HFFc6 (cell line): ENCODE measurements around the gene CCDC169. TPM values are rescaled to one million over a fixed set of nuclear protein-coding genes. Genes with fewer than 3 reads are reported as not detected.

Experiments used
- DNase-seq: peaks from one replicate; pipeline ENCODE4 v3.0.0-alpha.2; 2018
- H3K27ac Mint-ChIP-seq: 2 replicates; pipeline ENCODE4 v1.8.0; 2020; ENCODE audit warnings: mild to moderate bottlenecking, mixed read lengths
- H3K27me3 Mint-ChIP-seq: 2 replicates; pipeline ENCODE4 v1.8.0; 2021; ENCODE audit warnings: mild to moderate bottlenecking, moderate library complexity, mixed read lengths; ENCODE audit not compliant: insufficient read depth
- H3K36me3 Mint-ChIP-seq: 2 replicates; pipeline ENCODE4 v1.8.0; 2021; ENCODE audit warnings: low read depth, mixed read lengths
- H3K4me1 Mint-ChIP-seq: 2 replicates; pipeline ENCODE4 v1.8.0; 2020; ENCODE audit warnings: low read depth, mixed read lengths
- H3K4me3 Mint-ChIP-seq: 2 replicates; pipeline ENCODE4 v1.8.0; 2020; ENCODE audit warnings: mild to moderate bottlenecking, moderate library complexity, mixed read lengths
- H3K9me3 Mint-ChIP-seq: 2 replicates; pipeline ENCODE4 v1.8.0; 2020; ENCODE audit warnings: mild to moderate bottlenecking, mixed read lengths
- total RNA-seq, 6 experiments: library from RNA; stranded (reverse); fragmentation: NEBNext Ultra II Directional; extraction: Animal tissue kit (Norgen Biotek cat#: 25700); gene quantifications; 2 replicates in 1 of 6; 3 replicates in 5 of 6; pipeline ENCODE4 v1.2.3, GENCODE V29; 2021
- TF ChIP-seq, protein P1 (sequence below): fragments of 200-600 bp; sonication (generic); IDR thresholded peaks from 2 replicates; pipeline ENCODE4 v1.5.0; 2021; ENCODE audit warnings: antibody characterized with exemption, mild to moderate bottlenecking

Gene CCDC169
- total RNA-seq, 6 experiments from 2014 or later = 1.3 to 2.5 (median 2.1) TPM

GRCh38 chr13:36251017-36251416 is 46.6 kb downstream of the CCDC169 start:
- H3K27ac Mint-ChIP-seq = no peak overlapping the region
- H3K9me3 Mint-ChIP-seq = peaks cover 3% of the 10 kb centered on the region; the same call in 1 of the 2 replicates
- no peaks in the 10 kb centered on the region for H3K36me3 Mint-ChIP-seq
- TF ChIP-seq, protein P1, sequence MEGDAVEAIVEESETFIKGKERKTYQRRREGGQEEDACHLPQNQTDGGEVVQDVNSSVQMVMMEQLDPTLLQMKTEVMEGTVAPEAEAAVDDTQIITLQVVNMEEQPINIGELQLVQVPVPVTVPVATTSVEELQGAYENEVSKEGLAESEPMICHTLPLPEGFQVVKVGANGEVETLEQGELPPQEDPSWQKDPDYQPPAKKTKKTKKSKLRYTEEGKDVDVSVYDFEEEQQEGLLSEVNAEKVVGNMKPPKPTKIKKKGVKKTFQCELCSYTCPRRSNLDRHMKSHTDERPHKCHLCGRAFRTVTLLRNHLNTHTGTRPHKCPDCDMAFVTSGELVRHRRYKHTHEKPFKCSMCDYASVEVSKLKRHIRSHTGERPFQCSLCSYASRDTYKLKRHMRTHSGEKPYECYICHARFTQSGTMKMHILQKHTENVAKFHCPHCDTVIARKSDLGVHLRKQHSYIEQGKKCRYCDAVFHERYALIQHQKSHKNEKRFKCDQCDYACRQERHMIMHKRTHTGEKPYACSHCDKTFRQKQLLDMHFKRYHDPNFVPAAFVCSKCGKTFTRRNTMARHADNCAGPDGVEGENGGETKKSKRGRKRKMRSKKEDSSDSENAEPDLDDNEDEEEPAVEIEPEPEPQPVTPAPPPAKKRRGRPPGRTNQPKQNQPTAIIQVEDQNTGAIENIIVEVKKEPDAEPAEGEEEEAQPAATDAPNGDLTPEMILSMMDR = no peak
- DNase-seq = no peak
- no peak overlapping the region for H3K4me3 Mint-ChIP-seq
- peaks cover 2% of the 10 kb centered on the region; the same call in 1 of the 2 replicates for H3K27me3 Mint-ChIP-seq
- no peaks in the 10 kb centered on the region for H3K4me1 Mint-ChIP-seq

- H3K4me3 Mint-ChIP-seq = no peak overlapping the region
- no peak overlapping the region for H3K27ac Mint-ChIP-seq
- H3K36me3 Mint-ChIP-seq = no peaks in the 10 kb centered on the region
- no peaks in the 10 kb centered on the region for H3K4me1 Mint-ChIP-seq
- peaks cover 5% of the 10 kb centered on the region; the same call in 1 of the 2 replicates for H3K9me3 Mint-ChIP-seq
- no peaks in the 10 kb centered on the region for H3K27me3 Mint-ChIP-seq
- TF ChIP-seq, protein P1 = no peak
- DNase-seq = no peak
These were observed 48.9 kb downstream of the CCDC169 start for GRCh38 chr13:36248700-36249099.

DNA sequence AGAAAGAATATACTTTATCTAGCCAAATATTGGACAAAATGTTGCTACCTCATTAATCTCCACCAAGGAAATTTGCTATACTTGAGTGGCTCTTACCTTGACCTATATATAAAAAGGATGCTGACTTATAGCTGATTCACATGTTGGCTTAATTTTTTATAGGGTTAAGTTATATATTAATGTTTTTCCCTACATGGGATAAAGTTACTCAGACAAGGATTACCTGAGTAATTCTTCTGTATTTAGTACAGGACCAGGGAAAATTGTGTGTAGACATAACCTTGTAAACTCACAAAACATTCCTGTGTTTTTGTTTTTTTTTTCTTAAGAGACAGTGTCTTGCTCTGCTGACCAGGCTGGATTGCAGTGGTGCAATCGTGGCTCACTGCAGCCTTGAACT is 52.6 kb downstream of the CCDC169 start:
- H3K9me3 Mint-ChIP-seq = peaks cover 5% of the 10 kb centered on the region; the same call in 1 of the 2 replicates
- no peaks in the 10 kb centered on the region; the same call in 1 of the 2 replicates for H3K27me3 Mint-ChIP-seq
- H3K36me3 Mint-ChIP-seq = no peaks in the 10 kb centered on the region
- H3K4me1 Mint-ChIP-seq = no peaks in the 10 kb centered on the region
- H3K4me3 Mint-ChIP-seq = no peak overlapping the region
- TF ChIP-seq, protein P1 = no peak
- no peak overlapping the region for H3K27ac Mint-ChIP-seq
- no peak for DNase-seq

GRCh38 chr13:36244073-36244472 is 53.5 kb downstream of the CCDC169 start:
- no peak for DNase-seq
- no peaks in the 10 kb centered on the region; the same call in 1 of the 2 replicates for H3K27me3 Mint-ChIP-seq
- no peaks in the 10 kb centered on the region for H3K36me3 Mint-ChIP-seq
- peaks cover 5% of the 10 kb centered on the region; the same call in 1 of the 2 replicates for H3K9me3 Mint-ChIP-seq
- H3K27ac Mint-ChIP-seq = no peak overlapping the region
- H3K4me3 Mint-ChIP-seq = no peak overlapping the region
- TF ChIP-seq, protein P1 = no peak
- no peaks in the 10 kb centered on the region for H3K4me1 Mint-ChIP-seq

- Mint-ChIP-seq H3K4me1 (no peaks in the 10 kb centered on the region), H3K36me3 (no peaks in the 10 kb centered on the region), H3K27me3 (no peaks in the 10 kb centered on the region; the same call in 1 of the 2 replicates), H3K4me3 (no peak overlapping the region), H3K27ac (no peak overlapping the region), H3K9me3 (peaks cover 5% of the 10 kb centered on the region; the same call in 1 of the 2 replicates)
- no peak for DNase-seq
- TF ChIP-seq, protein P1 = no peak
These were observed 54.9 kb downstream of the CCDC169 start for GRCh38 chr13:36242761-36243160.

DNA sequence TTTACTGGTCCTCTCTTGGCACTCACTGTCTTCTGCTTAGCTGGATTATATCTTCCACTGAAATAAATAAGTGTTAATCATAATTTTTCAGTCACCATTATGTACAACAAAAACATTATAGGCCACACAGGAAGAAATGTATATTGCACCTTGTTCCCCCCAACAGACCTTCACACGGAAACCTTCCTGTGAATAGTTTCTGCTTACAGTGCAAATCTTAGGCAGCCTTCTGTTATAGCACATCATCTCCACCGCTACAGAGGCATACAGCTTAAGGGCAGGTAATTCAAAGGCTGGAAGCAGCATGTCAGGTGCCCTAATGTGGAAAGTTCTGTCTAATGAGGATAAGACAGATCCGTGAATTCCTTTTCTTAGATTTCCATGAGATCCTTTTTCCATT is 66.4 kb downstream of the CCDC169 start:
- TF ChIP-seq, protein P1 = no peak
- Mint-ChIP-seq H3K27ac (no peak overlapping the region), H3K4me3 (no peak overlapping the region), H3K36me3 (no peaks in the 10 kb centered on the region), H3K4me1 (no peaks in the 10 kb centered on the region), H3K27me3 (no peaks in the 10 kb centered on the region), H3K9me3 (no peaks in the 10 kb centered on the region)
- DNase-seq = no peak
